Pancreas (tissue), 10 donors: ENCODE measurements around the gene LTC4S. TPM values are rescaled to one million over a fixed set of nuclear protein-coding genes. Genes with fewer than 3 reads are reported as not detected.

Experiments used
- ATAC-seq, 4 donors: fragments of 200-7000 bp; cut with Tn5 transposase; one replicate each; pipeline versions ENCODE4 v1.8.0 to v1.9.1; 2020; ENCODE audit warnings: mild to moderate bottlenecking in 4 of 4, moderate library complexity in 4 of 4
- DNase-seq, 6 donors: peaks; one replicate each; pipeline ENCODE4 v3.0.0-alpha.2; 2020
- FAIRE-seq: peaks from 2 replicates; lab custom pipeline; 2012; peaks lifted over from hg19 to GRCh38; lab: Jason Lieb, UNC
- H3K27ac ChIP-seq, 4 donors: fragments of 200-600 bp; sonication (generic); 1 replicate in 3 of 4; 2 replicates in 1 of 4; pipeline versions ENCODE4 v1.5.0 to v1.8.0; 2020
- H3K27me3 ChIP-seq, 4 donors: fragments of 200-600 bp; one replicate each; pipeline ENCODE4 v1.8.0; 2021
- H3K36me3 ChIP-seq, 3 donors: fragments of 200-600 bp; sonication (generic) in 1 of 3; one replicate each; pipeline versions ENCODE4 v1.5.0 to v1.8.0; 2020 to 2021
- H3K4me1 ChIP-seq, 3 donors: fragments of 200-600 bp; one replicate each; pipeline ENCODE4 v1.8.0; 2021
- H3K4me3 ChIP-seq, 4 donors: fragments of 200-600 bp; sonication (generic) in 2 of 4; one replicate each; pipeline versions ENCODE4 v1.5.0 to v1.8.0; 2020 to 2021
- H3K9me3 ChIP-seq, 4 donors: fragments of 200-600 bp; one replicate each; pipeline ENCODE4 v1.8.0; 2021
- CTCF ChIP-seq, 4 donors: fragments of 200-600 bp; sonication (generic) in 3 of 4; IDR thresholded peaks; one replicate each; pipeline versions ENCODE4 v1.5.0 to v1.8.0; 2021; ENCODE audit warnings: antibody characterized with exemption in 4 of 4
- WGBS, 2 donors: extraction: QIAGEN DNeasy Blood & Tissue Kit; methylation state at CpG; one replicate each; pipeline ENCODE4 v1.1.7; 2013; 5-methylcytosine and 5-hydroxymethylcytosine counted together
- intact Hi-C, 3 donors: fragments of 100-400 bp; cut with DNase I; formaldehyde crosslinking; loops; one replicate each; pipeline versions ENCODE4 v1.11.1 to v1.14.2; 2022
- polyA plus RNA-seq, 2 donors: library from polyadenylated mRNA; stranded (reverse); fragments of 200-250 nt; gene quantifications; one replicate each; pipeline ENCODE4 v1.2.3, GENCODE V29; 2013
- total RNA-seq, 6 donors: library from RNA; stranded (reverse); fragmentation: NEBNext Ultra II Directional in 4 of 6; extraction: Animal tissue kit (Norgen Biotek cat#: 25700) in 4 of 6; gene quantifications; one replicate each; pipeline versions ENCODE4 v1.2.1 to v1.2.4, GENCODE V29; 2021 to 2023
- donor health status: healthy with polysubstance abuse.
- donor health status: DM: no; HTN: no; CAD: no; lungs with moderate emphysema.
- donor health status: DM: no; HTN: no; CAD: no.
- donor health status: control.
- donor health status: control.
- donor health status: Bipolar disorder and iron deficiency.
- donor health status: DM: yes; HTN: yes; CAD: no.
- donor health status: DM: no; HTN: no; CAD: no.
- donor health status: DM: no; HTN: no; CAD: no.
- donor health status: DM: yes; HTN: yes; CAD: no.

LTC4S gene
- total and polyA plus RNA-seq, 8 donors: 1.1 to 10.9 (median 4.8) TPM

- H3K27me3 ChIP-seq: no peaks in the 10 kb centered on the region
- H3K4me3 ChIP-seq: no peak overlapping the region
- H3K9me3 ChIP-seq: no peaks in the 10 kb centered on the region
- WGBS, 2 donors: 92 to 94% methylated on average over 9 of the region's 9 CpGs
- TF ChIP-seq CTCF (IDR thresholded peaks at IDR 0.05): no peak
- no peak for ATAC-seq
- no peaks in the 10 kb centered on the region for H3K4me1 ChIP-seq
- intact Hi-C loops: no loop called here
- peaks cover 7 to 80% (median 52%) of the 10 kb centered on the region in 3 donors for H3K36me3 ChIP-seq
- no peak for FAIRE-seq
- DNase-seq: no peak
- no peak overlapping the region for H3K27ac ChIP-seq
Measured at GRCh38 chr5:179773686-179774040, 20.1 kb upstream of the LTC4S start.

- Histone ChIP-seq H3K9me3 (no peaks in the 10 kb centered on the region), H3K4me1 (no peaks in the 10 kb centered on the region), H3K4me3 (no peak overlapping the region), H3K36me3 (peaks cover 7 to 73% (median 52%) of the 10 kb centered on the region in 3 donors), H3K27me3 (no peaks in the 10 kb centered on the region), H3K27ac (no peak overlapping the region)
- DNase-seq (peak in 1 of 6 donors; percentile 72), ATAC-seq (peak in 1 of 4 donors; percentile 31), FAIRE-seq (no peak)
- WGBS, 2 donors: 96% methylated on average over 12 of the region's 12 CpGs
- no peak for TF ChIP-seq CTCF (IDR thresholded peaks at IDR 0.05)
- intact Hi-C loops: no loop called here
Measured at GRCh38 chr5:179774442-179774841, 19.3 kb upstream of the LTC4S start.

GRCh38 chr5:179776411-179776938 is 17.3 kb upstream of the LTC4S start:
- DNase-seq: no peak
- intact Hi-C loops: no loop called here
- no peak for TF ChIP-seq CTCF (IDR thresholded peaks at IDR 0.05)
- H3K4me3 ChIP-seq: no peak overlapping the region
- H3K4me1 ChIP-seq: no peaks in the 10 kb centered on the region
- peaks cover 6 to 55% (median 41%) of the 10 kb centered on the region in 3 donors for H3K36me3 ChIP-seq
- no peak for ATAC-seq
- H3K9me3 ChIP-seq: no peaks in the 10 kb centered on the region
- FAIRE-seq: no peak
- no peaks in the 10 kb centered on the region for H3K27me3 ChIP-seq
- 89 to 93% methylated on average over 11 of the region's 11 CpGs for WGBS, 2 donors
- no peak overlapping the region for H3K27ac ChIP-seq

- 90 to 96% methylated on average over 10 of the region's 10 CpGs for WGBS, 2 donors
- Histone ChIP-seq H3K27ac (no peak overlapping the region), H3K4me3 (no peak overlapping the region), H3K27me3 (no peaks in the 10 kb centered on the region), H3K36me3 (peaks cover 4 to 45% (median 32%) of the 10 kb centered on the region in 3 donors), H3K4me1 (no peaks in the 10 kb centered on the region), H3K9me3 (no peaks in the 10 kb centered on the region)
- DNase-seq (no peak), FAIRE-seq (no peak), ATAC-seq (no peak)
- no peak for TF ChIP-seq CTCF (IDR thresholded peaks at IDR 0.05)
- intact Hi-C loops: no loop called here
Measured at GRCh38 chr5:179777456-179777855, 16.3 kb upstream of the LTC4S start.

- ATAC-seq (peak in 1 of 4 donors; percentile 59), DNase-seq (no peak), FAIRE-seq (no peak)
- H3K9me3 ChIP-seq: no peaks in the 10 kb centered on the region
- peaks cover 4 to 41% (median 29%) of the 10 kb centered on the region in 3 donors for H3K36me3 ChIP-seq
- intact Hi-C loops: no loop called here
- H3K4me1 ChIP-seq: no peaks in the 10 kb centered on the region
- H3K4me3 ChIP-seq: no peak overlapping the region
- WGBS, 2 donors: 84 to 85% methylated on average over 9 of the region's 9 CpGs
- no peak for TF ChIP-seq CTCF (IDR thresholded peaks at IDR 0.05)
- H3K27me3 ChIP-seq: no peaks in the 10 kb centered on the region
- H3K27ac ChIP-seq: no peak overlapping the region
Measured at GRCh38 chr5:179777909-179778308, 15.9 kb upstream of the LTC4S start.
